NT2/D1 (cell line): ENCODE data around the gene INSIG1.

Experiments used
- SUZ12 ChIP-seq: IDR thresholded peaks from 2 replicates; pipeline ENCODE4 v1.6.1; 2011; ENCODE audit not compliant: insufficient read length, insufficient read depth; ENCODE audit errors: extremely low read depth
- YY1 ChIP-seq: IDR thresholded peaks from 2 replicates; pipeline ENCODE4 v1.6.1; 2011; ENCODE audit not compliant: insufficient read length, insufficient read depth
- ZNF274 ChIP-seq: IDR thresholded peaks from 2 replicates; pipeline ENCODE4 v1.6.1; 2011; ENCODE audit warnings: mild to moderate bottlenecking, low read depth, low read length

DNA sequence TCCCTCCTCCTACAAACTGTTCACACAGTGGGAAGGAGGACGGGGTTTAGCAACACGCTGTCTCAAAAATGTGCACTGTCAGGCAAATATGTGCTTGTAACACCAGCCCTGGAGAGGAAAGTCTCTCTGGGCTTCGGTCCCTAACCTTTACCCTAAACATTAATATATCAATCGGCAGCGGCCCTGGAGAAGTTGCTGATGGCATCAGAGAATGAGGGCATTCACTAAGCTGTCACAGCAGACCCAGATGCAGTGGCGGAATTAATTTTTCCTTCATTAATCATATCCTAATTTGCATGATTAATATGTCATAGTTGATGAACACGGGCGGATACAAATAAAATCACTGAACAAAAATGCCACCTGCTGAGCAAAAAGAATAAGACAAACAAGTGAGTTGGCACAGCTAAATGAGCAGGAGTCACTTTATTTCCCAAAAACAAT lies 45.2 kb upstream of the INSIG1 start:
- TF ChIP-seq ZNF274 (no peak), SUZ12 (no peak), YY1 (no peak)
